Measurements from ENCODE around the gene SEBOX. TPM values are rescaled to one million over a fixed set of nuclear protein-coding genes. Genes with fewer than 3 reads are reported as not detected.

Gene SEBOX
- total and polyA plus RNA-seq, 11 donors = not detected

- H3K9me3 ChIP-seq = no peaks in the 10 kb centered on the region
- DNase-seq (no peak), ATAC-seq (no peak)
- TF ChIP-seq POLR2A (IDR thresholded peaks at IDR 0.05) = no peak
- TF ChIP-seq, protein P1, sequence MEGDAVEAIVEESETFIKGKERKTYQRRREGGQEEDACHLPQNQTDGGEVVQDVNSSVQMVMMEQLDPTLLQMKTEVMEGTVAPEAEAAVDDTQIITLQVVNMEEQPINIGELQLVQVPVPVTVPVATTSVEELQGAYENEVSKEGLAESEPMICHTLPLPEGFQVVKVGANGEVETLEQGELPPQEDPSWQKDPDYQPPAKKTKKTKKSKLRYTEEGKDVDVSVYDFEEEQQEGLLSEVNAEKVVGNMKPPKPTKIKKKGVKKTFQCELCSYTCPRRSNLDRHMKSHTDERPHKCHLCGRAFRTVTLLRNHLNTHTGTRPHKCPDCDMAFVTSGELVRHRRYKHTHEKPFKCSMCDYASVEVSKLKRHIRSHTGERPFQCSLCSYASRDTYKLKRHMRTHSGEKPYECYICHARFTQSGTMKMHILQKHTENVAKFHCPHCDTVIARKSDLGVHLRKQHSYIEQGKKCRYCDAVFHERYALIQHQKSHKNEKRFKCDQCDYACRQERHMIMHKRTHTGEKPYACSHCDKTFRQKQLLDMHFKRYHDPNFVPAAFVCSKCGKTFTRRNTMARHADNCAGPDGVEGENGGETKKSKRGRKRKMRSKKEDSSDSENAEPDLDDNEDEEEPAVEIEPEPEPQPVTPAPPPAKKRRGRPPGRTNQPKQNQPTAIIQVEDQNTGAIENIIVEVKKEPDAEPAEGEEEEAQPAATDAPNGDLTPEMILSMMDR (IDR thresholded peaks at IDR 0.05) = no peak
- 81 to 93% (median 91%) methylated on average over 7 of the region's 7 CpGs for WGBS, 4 donors
- H3K4me3 ChIP-seq = no peak overlapping the region
- H3K4me1 ChIP-seq = peaks cover 0 to 20% (median 0%) of the 10 kb centered on the region in 12 donors
- peaks cover 0 to 84% (median 67%) of the 10 kb centered on the region in 9 donors for H3K36me3 ChIP-seq
- no peaks in the 10 kb centered on the region for H3K27me3 ChIP-seq
- no peak overlapping the region for H3K27ac ChIP-seq
- intact Hi-C loops (cut with DNase I) = no loop called here
Measured at GRCh38 chr17:28394337-28395116, 29.5 kb upstream of the SEBOX start.

GRCh38 chr17:28392491-28392890, 27.5 kb upstream of the SEBOX start:
- no peaks in the 10 kb centered on the region for H3K9me3 ChIP-seq
- no peak overlapping the region for H3K4me3 ChIP-seq
- ATAC-seq = no peak
- no peaks in the 10 kb centered on the region for H3K27me3 ChIP-seq
- intact Hi-C loops (cut with DNase I) = no loop called here
- no peak overlapping the region for H3K27ac ChIP-seq
- DNase-seq = no peak
- H3K4me1 ChIP-seq = no peaks in the 10 kb centered on the region
- TF ChIP-seq, protein P1 (IDR thresholded peaks at IDR 0.05) = no peak
- no peak for TF ChIP-seq POLR2A (IDR thresholded peaks at IDR 0.05)
- H3K36me3 ChIP-seq = peaks cover 0 to 94% (median 77%) of the 10 kb centered on the region in 9 donors
- 71 to 89% (median 75%) methylated on average over 10 of the region's 10 CpGs for WGBS, 4 donors

GRCh38 chr17:28391401-28391800, 26.4 kb upstream of the SEBOX start:
- peaks cover 0 to 92% (median 74%) of the 10 kb centered on the region in 9 donors for H3K36me3 ChIP-seq
- TF ChIP-seq, protein P1 (IDR thresholded peaks at IDR 0.05) = no peak
- no peak for TF ChIP-seq POLR2A (IDR thresholded peaks at IDR 0.05)
- WGBS, 4 donors = 50 to 91% (median 66%) methylated on average over 2 of the region's 2 CpGs

GRCh38 chr17:28390984-28391383, 26.0 kb upstream of the SEBOX start:
- H3K36me3 ChIP-seq = peaks cover 0 to 89% (median 69%) of the 10 kb centered on the region in 9 donors
- no peaks in the 10 kb centered on the region for H3K9me3 ChIP-seq
- no peaks in the 10 kb centered on the region for H3K4me1 ChIP-seq
- TF ChIP-seq POLR2A (IDR thresholded peaks at IDR 0.05) = no peak
- TF ChIP-seq, protein P1 (IDR thresholded peaks at IDR 0.05) = no peak
- no peak for ATAC-seq
- WGBS, 4 donors = 77 to 92% (median 86%) methylated on average over 1 of the region's 1 CpG
- H3K4me3 ChIP-seq = no peak overlapping the region
- no peak overlapping the region for H3K27ac ChIP-seq
- intact Hi-C loops (cut with DNase I) = no loop called here
- H3K27me3 ChIP-seq = no peaks in the 10 kb centered on the region
- DNase-seq = no peak

More at GRCh38 chr17:28391401-28391800, 26.4 kb upstream of the SEBOX start:
- Histone ChIP-seq H3K9me3 (no peaks in the 10 kb centered on the region), H3K4me1 (no peaks in the 10 kb centered on the region), H3K4me3 (no peak overlapping the region), H3K27ac (no peak overlapping the region), H3K27me3 (no peaks in the 10 kb centered on the region)
- intact Hi-C loops (cut with DNase I) = no loop called here
- ATAC-seq = no peak
- no peak for DNase-seq

Data from heart left ventricle (tissue), 16 donors.